CD4-positive, alpha-beta T cell treated with Interleukin-17A for 4 hours (primary cell): Measurements from ENCODE around the gene ICAM3.

ENCODE experiments used
- DNase-seq: peaks from one replicate; pipeline ENCODE4 v3.0.0-alpha.2; 2020; ENCODE audit warnings: mixed read lengths

The ICAM3 gene

GRCh38 chr19:10318807-10319682 is 20.4 kb downstream of the ICAM3 start:
- DNase-seq = no peak

GRCh38 chr19:10317857-10318462 is 21.5 kb downstream of the ICAM3 start:
- no peak for DNase-seq

- DNase-seq = no peak
Observed at GRCh38 chr19:10317045-10317856, 22.2 kb downstream of the ICAM3 start.

GRCh38 chr19:10316229-10317044 is 23.0 kb downstream of the ICAM3 start:
- DNase-seq = no peak

GRCh38 chr19:10315335-10316214 is 23.8 kb downstream of the ICAM3 start, which contains the start of gene FDX2:
Gene FDX2, minus strand, starts transcription at chr19:10316015. Its CDS starts 19 bp downstream, at chr19:10315996.
- peak; percentile 94 for DNase-seq

- DNase-seq = no peak
Observed at GRCh38 chr19:10309423-10309822, 30.0 kb downstream of the ICAM3 start, which contains the start of gene ZGLP1. Gene ZGLP1, minus strand, starts transcription at chr19:10309815.

GRCh38 chr19:10306327-10306726 is 33.1 kb downstream of the ICAM3 start:
- no peak for DNase-seq

GRCh38 chr19:10305139-10305806 is 34.2 kb downstream of the ICAM3 start:
- DNase-seq = no peak

GRCh38 chr19:10299545-10300458 is 39.6 kb downstream of the ICAM3 start:
- no peak for DNase-seq

- no peak for DNase-seq
Observed at GRCh38 chr19:10295847-10296591, 43.4 kb downstream of the ICAM3 start.

- DNase-seq = peak; percentile 83
Observed at GRCh38 chr19:10295305-10295846, 44.0 kb downstream of the ICAM3 start.

- no peak for DNase-seq
Observed at GRCh38 chr19:10294368-10294697, 45.1 kb downstream of the ICAM3 start.

- no peak for DNase-seq
Observed at GRCh38 chr19:10293637-10294367, 45.6 kb downstream of the ICAM3 start.

- DNase-seq = no peak
Observed at GRCh38 chr19:10292789-10293636, 46.4 kb downstream of the ICAM3 start.

- DNase-seq = peak; percentile 66
Observed at GRCh38 chr19:10292206-10292788, 47.1 kb downstream of the ICAM3 start.

GRCh38 chr19:10291554-10292205 is 47.7 kb downstream of the ICAM3 start:
- DNase-seq = no peak
